ENCODE measurements around the gene TRMT2A.
A peak's percentile ranks its signal among the peaks of the same experiment; 100 is the strongest.

The TRMT2A gene

GRCh38 chr22:20128902-20129746 is 12.1 kb upstream of the TRMT2A start:
- H3K4me2 ChIP-seq = peak overlapping the region in 9 of 11 experiments; percentile 5 to 99 (median 41); a peak in 10 of 22 replicates

GRCh38 chr22:20128619-20128901 is 11.5 kb upstream of the TRMT2A start:
- Histone ChIP-seq H3K9me3 (replicated peaks in 1 of 11) (no peaks in the 10 kb centered on the region), H3K9ac (peak overlapping the region in 1 of 11 experiments; percentile 24; a peak in 2 of 22 replicates), H3K4me2 (peak overlapping the region in 2 of 11 experiments; percentile 94 to 99; a peak in 1 of 22 replicates), H3K27ac (no peak overlapping the region), H4K20me1 (peaks cover 9 to 89% (median 88%) of the 10 kb centered on the region in 11 experiments; a peak in 21 of 22 replicates), H3K36me3 (peaks cover 39 to 56% (median 50%) of the 10 kb centered on the region in 11 experiments), H3K4me3 (no peak overlapping the region), H3K27me3 (no peaks in the 10 kb centered on the region), H3K4me1 (peaks cover 19 to 88% (median 70%) of the 10 kb centered on the region in 10 experiments)
- no peak for TF ChIP-seq Cebpa-rat (IDR thresholded peaks at IDR 0.05)

More at GRCh38 chr22:20128902-20129746, 12.1 kb upstream of the TRMT2A start:
- H3K4me1 ChIP-seq = peaks cover 24 to 88% (median 70%) of the 10 kb centered on the region in 10 experiments
- no peak for TF ChIP-seq Cebpa-rat (IDR thresholded peaks at IDR 0.05)
- H4K20me1 ChIP-seq = peaks cover 14 to 89% (median 88%) of the 10 kb centered on the region in 11 experiments; a peak in 21 of 22 replicates
- H3K27ac ChIP-seq = no peak overlapping the region
- no peak overlapping the region for H3K4me3 ChIP-seq
- peaks cover 34 to 51% (median 45%) of the 10 kb centered on the region in 11 experiments for H3K36me3 ChIP-seq
- H3K9ac ChIP-seq = peak overlapping the region in 2 of 11 experiments; percentile 8 to 24; a peak in 1 of 22 replicates
- H3K27me3 ChIP-seq = no peaks in the 10 kb centered on the region
- H3K9me3 ChIP-seq (replicated peaks in 1 of 11) = no peaks in the 10 kb centered on the region

GRCh38 chr22:20127869-20128618 is 11.0 kb upstream of the TRMT2A start:
- Histone ChIP-seq H3K27ac (peak overlapping the region in 2 of 11 experiments; percentile 14 to 16; a peak in 1 of 22 replicates), H3K4me3 (no peak overlapping the region; a peak in 1 of 20 replicates), H3K27me3 (no peaks in the 10 kb centered on the region), H3K9ac (peak overlapping the region in 4 of 11 experiments; percentile 24 to 46 (median 42); a peak in 6 of 22 replicates), H3K9me3 (replicated peaks in 1 of 11) (no peaks in the 10 kb centered on the region), H3K36me3 (peaks cover 42 to 59% (median 54%) of the 10 kb centered on the region in 11 experiments), H3K4me1 (peaks cover 15 to 85% (median 68%) of the 10 kb centered on the region in 10 experiments), H4K20me1 (peaks cover 6 to 89% (median 86%) of the 10 kb centered on the region in 11 experiments; a peak in 21 of 22 replicates), H3K4me2 (peak overlapping the region in 3 of 11 experiments; percentile 10 to 88 (median 33); a peak in 3 of 22 replicates)
- TF ChIP-seq Cebpa-rat (IDR thresholded peaks at IDR 0.05) = no peak

GRCh38 chr22:20127318-20127868 is 10.4 kb upstream of the TRMT2A start:
- Histone ChIP-seq H3K9ac (peak overlapping the region in 4 of 11 experiments; percentile 9 to 46 (median 42); a peak in 5 of 22 replicates), H3K9me3 (replicated peaks in 1 of 11) (no peaks in the 10 kb centered on the region), H3K27me3 (no peaks in the 10 kb centered on the region), H3K27ac (peak overlapping the region in 2 of 11 experiments; percentile 14 to 16; a peak in 2 of 22 replicates), H3K4me2 (peak overlapping the region in 3 of 11 experiments; percentile 10 to 88 (median 33); a peak in 3 of 22 replicates), H4K20me1 (peaks cover 0 to 89% (median 86%) of the 10 kb centered on the region in 11 experiments; a peak in 20 of 22 replicates), H3K4me3 (no peak overlapping the region; a peak in 1 of 20 replicates), H3K4me1 (peaks cover 8 to 79% (median 62%) of the 10 kb centered on the region in 10 experiments; a peak in 19 of 20 replicates), H3K36me3 (peaks cover 43 to 60% (median 57%) of the 10 kb centered on the region in 11 experiments)
- no peak for TF ChIP-seq Cebpa-rat (IDR thresholded peaks at IDR 0.05)

GRCh38 chr22:20126284-20127029 is 9.4 kb upstream of the TRMT2A start:
- Histone ChIP-seq H3K27ac (peak overlapping the region in 6 of 11 experiments; percentile 14 to 55 (median 42); a peak in 9 of 22 replicates), H3K4me3 (peak overlapping the region in 3 of 10 experiments; percentile 5 to 38 (median 7); a peak in 2 of 20 replicates), H3K36me3 (peaks cover 52 to 70% (median 66%) of the 10 kb centered on the region in 11 experiments), H3K27me3 (no peaks in the 10 kb centered on the region), H3K4me2 (peak overlapping the region in 8 of 11 experiments; percentile 23 to 88 (median 73); a peak in 16 of 22 replicates), H4K20me1 (peaks cover 0 to 93% (median 92%) of the 10 kb centered on the region in 11 experiments; a peak in 20 of 22 replicates), H3K9me3 (replicated peaks in 1 of 11) (no peaks in the 10 kb centered on the region), H3K9ac (peak overlapping the region in 8 of 11 experiments; percentile 40 to 71 (median 61); a peak in 15 of 22 replicates), H3K4me1 (peaks cover 7 to 75% (median 68%) of the 10 kb centered on the region in 10 experiments; a peak in 16 of 20 replicates)
- TF ChIP-seq Cebpa-rat (IDR thresholded peaks at IDR 0.05) = no peak

- Histone ChIP-seq H3K36me3 (peaks cover 62 to 79% (median 76%) of the 10 kb centered on the region in 11 experiments), H3K27ac (peak overlapping the region in 6 of 11 experiments; percentile 14 to 55 (median 42); a peak in 8 of 22 replicates), H3K9ac (peak overlapping the region in 10 of 11 experiments; percentile 15 to 71 (median 56); a peak in 17 of 22 replicates), H4K20me1 (peaks cover 0 to 100% (median 98%) of the 10 kb centered on the region in 11 experiments; a peak in 20 of 22 replicates), H3K4me3 (peak overlapping the region in 2 of 10 experiments; percentile 5 to 38; a peak in 1 of 20 replicates), H3K4me2 (peak overlapping the region in 8 of 11 experiments; percentile 23 to 88 (median 73); a peak in 16 of 22 replicates), H3K9me3 (replicated peaks in 1 of 11) (no peaks in the 10 kb centered on the region), H3K27me3 (no peaks in the 10 kb centered on the region), H3K4me1 (peaks cover 8 to 79% (median 72%) of the 10 kb centered on the region in 10 experiments; a peak in 17 of 20 replicates)
- no peak for TF ChIP-seq Cebpa-rat (IDR thresholded peaks at IDR 0.05)
Measured at GRCh38 chr22:20125201-20126174, 8.5 kb upstream of the TRMT2A start.
